HG03439 (cell line): Measurements from ENCODE around the gene CTBP2.

ENCODE experiments used
- ATAC-seq: cut with Tn5 transposase; IDR thresholded peaks from one replicate; pipeline ENCODE4 v1.9.1; 2021; ENCODE audit warnings: mild to moderate bottlenecking, moderate library complexity; ENCODE audit not compliant: unreplicated experiment

The CTBP2 gene

DNA sequence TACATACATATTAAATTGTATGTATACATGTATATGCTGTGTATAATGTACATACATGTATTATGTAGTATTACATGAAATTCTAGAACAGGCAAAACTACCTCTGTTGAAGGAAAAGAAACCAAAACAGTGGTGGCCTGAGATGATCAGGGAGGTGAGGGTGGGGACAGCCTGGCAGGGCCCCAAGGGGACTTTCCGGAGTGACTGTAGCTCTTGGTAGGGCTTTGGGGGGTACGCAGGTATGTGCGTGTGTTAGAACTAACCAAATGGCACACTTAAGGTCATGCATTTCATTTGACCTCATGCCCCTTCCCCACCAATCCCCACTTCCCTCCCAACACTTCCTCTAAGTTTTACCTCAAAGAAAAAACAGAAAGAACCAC, 31.3 kb downstream of the CTBP2 start:
- no peak for ATAC-seq

- no peak for ATAC-seq
Observed at GRCh38 chr10:125128397-125129075, 31.8 kb downstream of the CTBP2 start.

DNA sequence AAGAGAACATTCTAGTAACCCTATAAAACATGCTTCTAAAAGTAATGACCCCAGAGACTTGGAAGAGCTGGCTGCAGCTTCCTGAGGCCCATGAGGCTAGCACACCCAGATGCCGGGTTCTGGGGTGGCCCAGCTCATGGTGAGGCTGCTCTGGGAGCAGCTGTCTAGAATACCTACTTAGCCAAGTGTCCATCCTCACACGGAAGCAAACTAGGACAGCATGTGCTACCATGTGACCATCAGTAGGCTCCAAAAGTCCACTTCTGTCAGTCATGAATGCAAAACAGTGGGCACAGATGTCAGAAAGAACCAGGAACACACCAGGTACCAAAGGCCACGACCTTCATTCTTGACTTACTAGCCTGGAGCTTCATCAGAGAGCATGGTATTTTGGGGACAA, 32.4 kb downstream of the CTBP2 start:
- ATAC-seq = no peak

DNA sequence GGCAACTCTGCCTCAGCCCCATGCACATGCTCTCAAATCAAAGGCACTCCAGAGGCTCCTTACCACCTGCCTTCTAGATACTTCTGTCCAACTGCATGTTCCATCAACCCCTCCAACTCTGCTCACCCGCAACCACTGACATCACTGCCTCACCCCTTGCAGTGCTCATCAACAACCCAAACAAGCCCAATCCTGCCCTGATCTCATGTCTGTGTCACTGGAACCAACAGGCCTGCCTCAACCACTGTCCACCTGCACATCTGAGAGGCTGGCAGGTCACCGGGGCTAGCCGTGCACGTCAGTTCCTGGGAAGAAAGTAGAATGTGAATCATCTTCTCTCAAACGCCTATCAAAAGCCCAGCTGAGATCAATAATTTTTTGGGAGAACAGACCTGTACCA, 33.3 kb downstream of the CTBP2 start:
- no peak for ATAC-seq

DNA sequence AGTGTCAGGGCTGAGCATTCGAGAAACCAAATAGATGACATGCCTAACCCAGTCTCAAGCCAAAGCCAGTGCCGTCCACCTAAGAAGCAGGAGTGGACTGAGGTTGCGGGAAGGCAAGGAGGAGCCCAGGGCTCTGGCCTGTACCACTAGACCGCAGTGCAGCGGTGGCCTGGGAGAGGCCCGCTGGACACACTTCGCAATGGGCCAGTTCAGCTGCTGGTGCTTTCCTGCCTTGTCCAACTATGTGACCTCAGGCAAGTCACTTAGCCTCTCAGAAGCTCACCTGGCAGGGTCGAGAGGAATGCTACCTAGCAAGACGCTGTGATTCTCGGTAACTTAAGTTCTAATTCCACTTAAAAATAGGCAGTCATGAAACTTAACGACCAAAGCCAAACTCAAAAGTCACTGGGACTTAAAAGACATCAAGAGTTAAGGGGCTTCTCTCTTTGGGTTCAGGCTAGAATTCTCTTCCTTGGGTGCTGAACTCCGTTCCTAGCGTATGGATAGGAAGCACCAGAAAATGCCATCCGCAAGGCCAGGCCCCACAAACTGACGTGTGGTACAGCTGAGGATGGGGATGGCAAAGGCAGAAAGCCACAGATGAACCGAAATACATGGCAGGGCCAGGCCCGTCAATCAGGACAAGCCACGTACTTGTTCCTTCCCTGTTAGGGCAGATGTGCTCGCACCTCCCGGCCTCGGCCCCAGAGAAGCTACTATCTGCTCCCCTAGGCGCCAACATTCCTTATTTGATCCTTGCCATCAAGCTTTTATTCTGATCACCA, 34.2 kb downstream of the CTBP2 start:
- ATAC-seq = no peak

- ATAC-seq = no peak
Observed at GRCh38 chr10:125124907-125125306, 35.5 kb downstream of the CTBP2 start.

- ATAC-seq = no peak
Observed at GRCh38 chr10:125124115-125124487, 36.3 kb downstream of the CTBP2 start.

GRCh38 chr10:125123476-125124114, 36.8 kb downstream of the CTBP2 start:
- ATAC-seq = no peak

GRCh38 chr10:125122566-125122965, 37.8 kb downstream of the CTBP2 start:
- ATAC-seq = no peak

- ATAC-seq = no peak
Observed at GRCh38 chr10:125121003-125121402, 39.4 kb downstream of the CTBP2 start.

- no peak for ATAC-seq
Observed at GRCh38 chr10:125120053-125120710, 40.2 kb downstream of the CTBP2 start.

GRCh38 chr10:125118701-125119100, 41.7 kb downstream of the CTBP2 start:
- no peak for ATAC-seq

GRCh38 chr10:125118011-125118611, 42.3 kb downstream of the CTBP2 start:
- no peak for ATAC-seq

- no peak for ATAC-seq
Observed at GRCh38 chr10:125116652-125117310, 43.6 kb downstream of the CTBP2 start.

DNA sequence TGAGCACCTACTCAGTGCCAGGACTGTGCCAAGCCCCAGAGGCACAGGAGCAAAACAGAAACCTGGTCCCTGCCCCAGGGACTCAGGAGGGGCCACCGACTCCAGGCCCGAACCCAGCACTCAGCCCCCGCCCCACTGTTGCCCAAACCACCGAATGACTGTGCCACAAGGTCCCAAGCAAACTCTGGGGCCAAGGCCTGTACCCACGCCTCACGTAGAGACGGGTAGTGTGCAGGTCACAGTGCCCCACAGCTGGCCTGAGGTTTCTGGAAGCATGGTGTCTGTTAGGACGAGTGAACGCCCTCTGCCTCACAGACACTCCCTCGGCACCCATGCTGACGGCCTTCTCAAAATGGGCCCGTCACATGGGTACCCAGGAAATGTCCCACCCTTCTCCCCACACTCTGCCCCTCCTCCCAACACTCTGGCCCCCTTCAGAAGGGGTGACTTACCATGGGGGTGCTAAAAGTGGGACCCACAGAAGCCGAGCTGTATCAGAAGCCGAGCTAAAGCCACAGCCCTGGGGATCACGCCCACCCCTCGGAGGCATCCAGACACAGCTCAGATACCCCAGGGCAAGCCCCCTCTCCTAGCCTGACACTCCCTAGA, 44.2 kb downstream of the CTBP2 start:
- ATAC-seq = no peak

DNA sequence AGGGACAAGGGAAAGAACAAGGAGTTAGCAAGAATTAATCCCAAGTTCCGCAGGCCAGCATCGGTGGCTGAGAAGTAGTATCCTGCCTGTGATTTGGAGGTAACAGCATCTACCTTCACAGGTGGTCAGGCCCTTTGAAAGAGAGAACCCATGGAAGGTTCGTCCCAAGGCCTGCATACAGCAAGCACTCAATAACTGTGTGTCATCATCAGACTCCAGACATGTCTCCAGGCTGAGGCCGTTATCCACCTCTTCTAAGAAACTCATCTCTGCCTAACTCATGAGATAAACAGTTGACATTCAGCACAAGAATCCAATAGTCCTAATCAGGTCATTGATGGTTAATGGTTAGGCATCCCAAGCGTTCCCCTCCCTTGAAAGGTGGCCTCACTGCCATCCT, 45.0 kb downstream of the CTBP2 start:
- no peak for ATAC-seq

- ATAC-seq = no peak
Observed at GRCh38 chr10:125114761-125115391, 45.5 kb downstream of the CTBP2 start.

DNA sequence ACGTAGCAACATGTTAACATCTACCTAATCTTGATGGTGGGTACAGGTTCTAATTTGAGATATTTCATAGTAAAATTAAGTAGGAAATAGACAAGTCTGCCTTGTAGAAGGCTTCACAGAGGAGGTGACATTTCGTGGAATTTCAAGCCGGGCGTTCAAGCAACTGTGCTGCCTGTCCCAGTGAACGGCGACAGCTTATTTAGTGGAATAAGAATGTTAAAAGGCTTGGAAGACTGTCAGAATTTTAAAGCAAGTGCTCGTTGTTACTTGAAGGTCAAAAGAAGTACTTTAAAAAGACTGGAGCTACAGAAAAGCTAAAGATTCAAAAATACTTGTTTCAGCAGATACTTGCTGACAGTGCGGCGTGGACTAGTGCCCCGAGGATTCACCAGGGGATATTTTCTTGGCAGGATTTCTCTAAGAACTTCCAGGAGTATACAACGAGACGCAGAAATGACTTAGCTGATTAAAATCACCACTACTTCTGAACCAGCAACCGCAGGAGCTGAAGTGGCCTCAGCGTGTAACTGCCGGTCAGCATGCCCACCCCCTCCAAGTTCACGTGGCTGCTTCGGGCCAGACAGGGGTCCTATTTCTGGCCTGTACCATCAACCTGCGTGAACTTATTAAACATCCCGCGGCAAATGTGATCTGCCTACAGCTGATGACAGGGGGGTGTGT, 46.5 kb downstream of the CTBP2 start:
- no peak for ATAC-seq
